NCI-H510A treated with DMSO at 0.1 percent for 48 hours (cell line): Measurements from ENCODE around the gene ADD3.
A peak's percentile ranks its signal among the peaks of the same experiment; 100 is the strongest.

ENCODE experiments used
- DNase-seq: peaks from one replicate; lab custom pipeline; 2025; lab: John Stamatoyannopoulos, UW

Gene ADD3

DNA sequence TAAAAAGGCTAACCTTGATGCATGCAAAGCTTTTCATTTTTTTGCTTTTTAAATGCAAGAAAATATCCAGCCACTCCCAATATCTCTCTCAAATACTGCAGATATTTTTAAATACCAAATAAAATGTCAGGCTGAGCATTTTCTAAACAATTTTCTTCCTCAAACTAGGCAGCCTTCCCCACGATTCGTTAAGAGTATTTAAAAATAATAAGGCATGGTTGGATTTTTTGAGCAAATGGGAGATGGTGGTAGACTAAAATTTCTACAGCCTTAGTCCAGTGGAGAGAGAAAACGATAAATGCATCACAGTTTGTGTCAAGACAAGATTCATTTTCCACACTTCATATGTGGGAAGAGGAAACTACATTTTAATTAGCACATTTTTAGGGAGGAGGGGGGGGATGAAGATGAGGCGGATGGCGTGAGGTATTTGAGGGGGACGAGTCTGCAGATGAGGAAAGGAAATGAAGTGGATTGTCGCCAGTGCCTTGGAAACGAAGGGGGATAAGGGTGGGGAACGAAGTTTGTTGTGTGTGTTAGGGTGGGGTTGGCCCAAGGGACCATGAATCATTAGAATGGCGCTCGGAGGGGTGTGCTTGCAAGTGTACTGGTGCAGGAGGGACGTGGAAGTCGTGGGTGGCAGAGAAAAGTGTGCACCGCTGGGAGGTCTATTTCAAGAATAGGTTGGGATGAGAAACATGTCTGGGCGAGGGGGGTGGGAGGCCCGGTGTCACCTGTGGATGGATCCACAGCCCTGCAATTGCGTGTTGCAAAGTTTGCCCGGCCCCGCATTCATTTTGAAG, 1.2 kb upstream of the ADD3 start:
- no peak for DNase-seq

DNA sequence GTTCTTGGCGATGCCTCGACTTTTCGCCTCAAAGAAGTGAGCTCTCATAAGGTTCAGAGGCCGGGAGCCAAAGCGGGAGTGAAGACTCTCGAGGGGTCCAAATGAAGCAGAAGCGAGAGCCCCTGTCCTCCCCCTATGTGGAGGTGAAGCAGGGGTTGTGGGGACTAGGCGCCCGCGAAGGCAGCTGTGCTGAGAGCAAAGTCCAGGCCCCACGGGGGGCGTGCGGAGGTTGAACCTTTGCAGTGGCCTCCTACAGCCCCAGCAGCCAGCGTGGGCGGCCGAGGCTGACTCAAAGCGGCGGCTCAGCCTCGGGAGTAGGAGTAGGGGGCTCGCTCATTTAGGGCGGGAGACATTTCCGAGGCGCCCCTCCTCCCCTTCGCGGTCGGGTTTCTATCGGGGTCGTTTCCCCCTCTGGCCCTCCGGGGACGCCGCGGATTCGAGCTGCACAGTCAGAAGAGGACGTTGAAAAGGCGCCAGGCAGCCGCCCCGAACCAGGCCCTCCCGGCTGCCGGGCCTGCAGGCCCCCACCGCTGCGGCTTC, 553 bp upstream of the ADD3 start:
- no peak for DNase-seq

DNA sequence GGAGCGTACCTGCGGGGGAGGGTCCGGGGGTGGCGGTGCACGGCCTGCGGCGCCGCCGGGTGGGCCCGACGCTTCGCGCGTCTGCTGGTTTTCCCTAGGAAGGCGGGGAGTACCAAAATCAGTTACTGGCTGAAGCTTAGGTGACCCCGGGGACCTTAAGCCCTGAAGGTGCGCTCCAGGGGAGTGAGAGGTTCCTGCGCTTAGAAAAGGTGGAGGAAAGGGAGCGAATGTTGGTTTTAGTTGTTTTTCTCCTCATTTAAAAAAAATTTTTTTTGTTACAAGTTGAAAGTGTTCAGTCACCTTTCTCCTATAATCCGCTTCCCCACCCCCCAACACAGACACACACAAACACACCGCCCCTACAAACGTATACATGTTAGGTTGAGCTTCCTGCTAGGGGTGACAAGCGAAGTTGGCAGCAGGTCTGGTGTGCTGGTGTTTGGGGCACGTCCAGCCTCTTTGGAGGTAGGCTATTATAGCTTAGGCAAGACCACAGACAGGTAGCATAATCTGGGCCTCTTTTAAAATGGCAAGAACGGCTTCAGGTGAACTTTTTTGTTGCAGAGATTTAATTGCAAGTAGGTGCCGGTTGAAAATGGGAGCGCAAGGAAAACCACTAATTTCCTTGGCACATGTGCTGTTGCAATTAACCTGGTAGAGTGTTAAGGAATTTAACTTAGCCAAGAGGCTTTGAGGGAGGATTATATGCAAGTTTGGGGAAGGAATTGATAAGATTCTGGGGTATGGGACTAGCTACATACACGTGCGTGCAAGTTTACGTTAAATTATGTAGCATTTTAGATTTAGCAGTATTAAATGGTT, 945 bp downstream of the ADD3 start:
- DNase-seq: peak; percentile 29

GRCh38 chr10:110009736-110010475, 2.1 kb downstream of the ADD3 start:
- DNase-seq: no peak

DNA sequence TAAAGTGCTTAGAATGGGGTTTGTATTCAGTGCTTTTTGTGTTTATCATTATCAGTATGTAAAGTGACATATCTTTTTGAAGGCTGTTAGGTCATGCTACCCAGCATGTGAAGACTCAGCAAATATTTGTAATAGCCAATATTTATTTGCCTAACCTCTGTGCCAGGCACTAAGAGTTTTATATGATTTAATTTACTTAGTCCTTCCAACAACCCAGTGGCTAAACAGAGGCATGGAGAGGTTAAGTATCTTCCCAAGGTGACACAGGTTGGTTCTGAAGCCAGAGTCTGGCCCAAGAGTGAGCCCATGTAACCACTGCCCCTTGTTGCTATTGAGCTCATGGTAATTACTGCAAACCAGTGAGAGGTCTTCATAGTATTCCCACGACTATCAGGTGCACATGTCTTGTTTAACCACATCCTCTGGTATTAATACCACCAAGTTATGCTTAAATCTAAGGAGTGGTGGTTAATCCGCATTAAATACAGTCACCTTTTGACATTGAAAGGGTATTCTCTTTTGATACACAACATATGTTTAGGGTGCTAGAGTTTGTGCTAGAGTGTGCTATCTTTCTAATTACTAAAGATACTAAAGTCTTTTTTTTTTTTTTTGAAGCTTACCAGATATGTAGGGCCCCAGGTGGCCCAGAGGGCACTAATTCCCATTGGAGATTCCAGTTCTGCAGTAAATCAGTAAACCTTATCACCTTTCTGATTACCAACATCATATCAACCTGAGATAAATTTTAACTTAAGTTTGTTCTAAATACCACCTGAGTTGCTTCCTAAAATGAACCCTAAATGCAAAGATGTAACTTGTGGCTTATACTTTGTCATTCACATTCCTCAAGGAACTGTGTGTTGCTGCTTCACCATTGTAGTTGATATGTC, 2.9 kb downstream of the ADD3 start:
- no peak for DNase-seq

GRCh38 chr10:110011681-110012080, 3.9 kb downstream of the ADD3 start:
- DNase-seq: no peak

DNA sequence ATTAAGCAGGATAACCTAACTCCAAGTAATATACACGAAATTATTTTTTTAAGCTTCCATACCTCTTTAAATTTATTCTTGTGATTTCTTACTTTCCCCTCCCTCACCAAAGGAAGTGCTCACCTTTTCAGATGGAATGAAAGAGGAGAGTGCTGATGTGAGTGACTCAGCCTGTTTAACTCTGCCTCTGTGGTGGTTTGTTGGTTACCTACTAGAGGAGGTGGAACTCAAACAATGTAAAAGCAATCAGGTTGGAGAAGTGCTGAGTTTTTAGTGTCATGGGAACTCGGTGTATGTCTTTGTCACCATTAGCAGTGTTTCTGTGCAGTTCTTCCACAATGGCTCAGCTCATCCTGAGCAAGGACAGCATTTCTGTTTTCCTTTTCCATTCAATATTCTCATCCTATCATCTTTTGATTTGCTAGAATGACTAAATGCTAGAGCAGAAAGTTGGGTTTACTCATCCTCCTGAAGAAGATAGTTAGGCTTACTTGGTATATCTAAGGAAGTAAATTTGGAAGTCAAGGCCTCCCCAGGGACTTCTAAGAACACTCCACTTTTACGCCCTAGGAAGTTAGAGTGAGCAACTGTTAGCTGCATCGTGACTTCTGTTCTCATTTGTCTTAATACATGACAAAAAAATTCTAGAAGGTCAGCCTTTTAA, 6.0 kb downstream of the ADD3 start:
- no peak for DNase-seq

DNA sequence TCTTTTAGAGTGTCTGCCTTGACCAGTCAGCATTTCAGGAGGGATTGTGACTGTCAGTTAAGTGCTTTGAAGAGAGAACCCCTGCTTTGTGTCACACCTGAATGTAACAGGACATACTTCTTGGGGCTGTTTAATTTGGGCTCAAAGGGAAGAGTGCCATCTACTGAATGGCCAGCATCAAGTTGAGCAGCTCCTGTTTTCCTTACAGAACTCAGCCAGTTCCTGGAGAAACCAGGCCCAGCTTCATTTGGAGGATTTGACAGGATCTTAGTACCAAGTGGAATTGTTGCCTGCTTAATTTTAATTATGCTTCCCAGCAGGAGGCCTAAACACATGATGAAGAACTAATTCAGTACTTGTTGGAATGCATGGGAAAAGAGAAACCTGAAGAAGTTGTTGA, 8.3 kb downstream of the ADD3 start:
- no peak for DNase-seq

GRCh38 chr10:110017052-110017451, 9.3 kb downstream of the ADD3 start:
- DNase-seq: no peak

GRCh38 chr10:110017907-110018306, 10.1 kb downstream of the ADD3 start:
- no peak for DNase-seq

- DNase-seq: no peak
Observed at GRCh38 chr10:110020265-110020664, 12.5 kb downstream of the ADD3 start.

DNA sequence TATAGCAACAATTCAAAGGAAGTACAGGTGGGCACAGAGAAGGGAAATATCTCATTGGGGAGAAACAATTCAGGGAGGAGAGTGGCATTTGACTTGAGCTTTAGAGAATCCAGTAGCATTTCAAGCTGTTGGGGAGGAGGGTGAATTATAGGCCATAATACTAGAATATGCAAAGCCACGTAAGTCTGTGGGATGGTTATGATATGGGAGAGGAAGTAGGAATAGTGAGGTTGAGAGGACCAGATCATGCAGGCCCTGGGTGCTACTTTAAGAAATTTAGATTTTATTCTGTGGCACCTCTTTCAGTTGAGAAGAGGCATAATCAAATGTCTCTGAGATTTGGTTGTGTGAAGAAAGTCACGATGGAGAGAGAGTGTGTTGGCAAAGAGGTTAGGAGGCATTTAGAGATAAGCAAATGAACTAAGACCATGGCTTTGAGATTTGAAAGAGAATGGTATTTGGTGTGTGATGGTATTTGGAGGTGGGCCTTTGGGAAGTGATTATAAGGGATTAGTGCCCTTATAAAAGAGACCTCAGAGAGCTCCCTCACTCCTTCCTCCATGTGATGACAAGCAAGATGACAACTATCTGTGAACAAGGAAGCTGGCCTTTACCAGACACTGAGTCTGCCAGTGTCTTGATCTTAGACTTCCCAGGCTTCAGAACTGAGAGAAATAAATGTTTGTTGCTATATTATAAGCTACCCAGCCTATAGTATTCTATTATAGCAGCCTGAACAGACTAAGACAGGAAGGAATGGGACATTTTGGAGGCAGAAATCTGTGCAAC, 15.1 kb downstream of the ADD3 start:
- DNase-seq: no peak

GRCh38 chr10:110023785-110024465, 16.1 kb downstream of the ADD3 start:
- no peak for DNase-seq

DNA sequence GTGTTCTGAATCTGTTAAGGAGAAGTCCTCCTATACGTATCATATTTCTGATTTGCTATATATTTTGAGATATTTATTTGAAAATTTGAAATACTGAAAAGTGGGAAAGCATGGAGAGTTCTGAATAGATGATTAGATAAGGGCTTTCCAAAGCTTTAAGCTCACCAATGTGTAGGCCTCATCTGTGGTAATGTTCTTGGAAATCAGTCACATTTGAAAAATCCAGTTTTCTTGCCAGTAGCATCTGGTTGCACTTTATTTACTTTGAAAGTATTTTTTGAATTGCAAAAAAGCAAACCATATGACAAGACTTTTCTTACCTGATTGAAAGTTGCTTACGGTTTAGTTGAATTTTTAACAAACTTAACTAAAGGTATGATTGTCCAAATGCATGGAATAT, 21.7 kb downstream of the ADD3 start:
- no peak for DNase-seq

DNA sequence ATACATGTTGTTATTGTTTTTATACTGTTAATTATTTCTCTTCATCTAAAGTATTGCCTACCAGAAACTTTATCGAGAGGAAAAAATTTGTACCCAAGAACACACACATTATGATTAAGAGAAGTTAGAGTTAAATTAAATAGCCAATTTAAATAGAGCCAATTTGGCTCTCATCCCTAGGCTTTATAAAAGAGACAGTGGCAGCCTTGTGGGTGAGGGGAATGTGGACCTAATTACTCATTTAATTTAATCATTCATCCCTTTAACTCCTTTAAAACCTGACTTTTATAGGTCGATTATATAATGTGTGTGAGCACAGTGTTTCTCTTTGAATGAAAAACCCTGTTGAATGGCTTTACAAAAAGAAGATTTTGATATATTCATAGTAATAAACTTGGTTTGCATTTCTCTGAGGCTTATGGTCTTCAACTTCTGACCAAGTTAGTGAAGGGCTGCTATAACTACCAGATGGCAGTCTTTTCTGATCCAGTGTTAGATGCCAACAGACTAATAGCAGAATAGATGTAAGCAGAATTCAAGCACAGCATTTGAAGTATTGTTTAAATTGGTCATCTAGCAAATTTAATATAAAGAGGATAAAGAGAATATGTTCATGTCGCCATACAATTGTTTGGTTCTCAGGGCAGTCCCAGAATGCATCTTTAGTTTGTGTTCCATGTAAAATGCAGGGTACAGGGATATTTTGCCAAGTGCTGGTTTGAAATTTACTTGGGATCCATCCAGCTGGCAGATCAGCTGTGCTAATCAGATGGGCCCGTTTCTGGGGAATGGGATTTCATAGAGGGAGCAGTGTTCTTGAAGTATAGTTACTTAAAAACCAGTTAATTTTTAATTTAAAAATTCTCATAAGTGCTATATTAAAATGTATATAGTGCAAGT, 25.3 kb downstream of the ADD3 start:
- no peak for DNase-seq

DNA sequence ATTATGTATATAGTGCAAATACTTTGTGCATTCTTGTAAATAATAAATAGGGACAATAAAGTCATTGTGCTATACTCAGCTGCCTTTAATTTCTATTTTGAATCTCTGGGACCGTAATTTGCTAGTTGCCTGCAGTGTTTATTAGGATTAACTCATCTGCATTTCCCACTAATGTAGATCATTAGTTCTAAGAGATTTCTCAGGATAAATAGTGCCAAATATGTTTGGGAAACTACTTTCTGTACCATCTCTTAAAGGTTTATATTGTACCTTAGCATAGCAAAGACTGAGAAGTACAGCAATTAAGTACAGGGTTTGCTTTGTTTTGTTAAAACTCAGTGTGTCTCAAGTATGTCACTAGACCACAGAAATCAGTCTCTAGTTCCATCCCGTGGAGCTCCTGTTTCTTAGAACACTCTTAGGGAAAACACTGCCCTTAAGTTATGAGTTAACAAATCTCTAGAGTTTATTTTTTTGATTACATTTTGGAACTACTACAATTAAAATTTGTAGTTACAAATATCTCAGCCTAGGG, 26.0 kb downstream of the ADD3 start:
- no peak for DNase-seq

- DNase-seq: no peak
Observed at GRCh38 chr10:110034596-110034995, 26.8 kb downstream of the ADD3 start.
